ENCODE results near the gene IL19.

GRCh38 chr1:206783506-206783905, 12.9 kb downstream of the IL19 start:
- TF ChIP-seq CTCF (IDR thresholded peaks at IDR 0.05) (no peak), POLR2A (IDR thresholded peaks at IDR 0.05) (no peak), POLR2AphosphoS5 (IDR thresholded peaks at IDR 0.05) (no peak), EP300 (IDR thresholded peaks at IDR 0.05) (no peak)

Data from upper lobe of left lung (tissue), 4 donors.